Adrenal gland (tissue), 12 donors: ENCODE measurements around the gene HOXB2. TPM values are rescaled to one million over a fixed set of nuclear protein-coding genes. Genes with fewer than 3 reads are reported as not detected.

Experiments used
- DNase-seq, 7 donors: peaks; one replicate each; pipeline ENCODE4 v3.0.0-alpha.2; 2019 to 2020
- H3K27ac ChIP-seq, 5 donors: fragments of 200-600 bp; sonication (generic) in 4 of 5; 1 replicate in 3 of 5; 2 replicates in 2 of 5; pipeline versions ENCODE4 v1.5.1 to v1.8.0; 2016 to 2020; ENCODE audit warnings: mild to moderate bottlenecking in 1 of 5
- H3K27me3 ChIP-seq: fragments of 200-600 bp; 2 replicates; pipeline ENCODE4 v1.8.0; 2021
- H3K36me3 ChIP-seq, 2 donors: fragments of 200-600 bp; replicated peaks in 1 of 2; 1 replicate in 1 of 2; 2 replicates in 1 of 2; pipeline versions ENCODE4 v1.5.1 to v1.8.0; 2018 to 2022
- H3K4me1 ChIP-seq, 2 donors: fragments of 200-600 bp; replicated peaks in 1 of 2; 1 replicate in 1 of 2; 2 replicates in 1 of 2; pipeline versions ENCODE4 v1.5.1 to v1.8.0; 2018 to 2021
- H3K4me3 ChIP-seq, 4 donors: fragments of 200-600 bp; sonication (generic) in 3 of 4; one replicate each; pipeline ENCODE4 v1.5.1; 2016 to 2018
- H3K9me3 ChIP-seq, 3 donors: fragments of 200-600 bp; sonication (generic) in 1 of 3; replicated peaks in 1 of 3; 1 replicate in 2 of 3; 2 replicates in 1 of 3; pipeline versions ENCODE4 v1.5.1 to v1.8.0; 2016 to 2021
- CTCF ChIP-seq, 6 experiments: fragments of 450-650 bp in 4 of 6; fragments of 200-600 bp in 2 of 6; sonication (generic) in 1 of 6; IDR thresholded peaks; 1 replicate in 5 of 6; 2 replicates in 1 of 6; pipeline versions ENCODE4 v1.5.1 to v1.8.0; 2016 to 2021; ENCODE audit warnings: antibody characterized with exemption in 6 of 6, mild to moderate bottlenecking in 2 of 6, moderate library complexity in 1 of 6
- POLR2A ChIP-seq, 2 donors: fragments of 450-650 bp; IDR thresholded peaks; one replicate each; pipeline ENCODE4 v1.6.1; 2017; ENCODE audit warnings: antibody characterized with exemption in 2 of 2, mild to moderate bottlenecking in 2 of 2, moderate library complexity in 1 of 2
- WGBS, 4 donors: extraction: QIAGEN DNeasy Blood & Tissue Kit in 2 of 4; methylation state at CpG; one replicate each; pipeline versions ENCODE4 v1.1.5 to v1.1.7; 2013 to 2017; 5-methylcytosine and 5-hydroxymethylcytosine counted together
- intact Hi-C, 2 donors: fragments of 100-400 bp; cut with DNase I; formaldehyde crosslinking; loops; one replicate each; pipeline versions ENCODE4 v1.14.1 to v1.15.0; 2022 to 2023
- polyA plus RNA-seq, 3 donors: library from polyadenylated mRNA; stranded (reverse); fragments of 200-250 nt in 2 of 3; fragments of 350-450 nt in 1 of 3; fragmentation: Illumina TruSeq in 1 of 3; extraction: RNeasy Lipid Tissue Mini Kit (QIAGEN cat#74804) in 1 of 3; gene quantifications; one replicate each; pipeline ENCODE4 v1.2.3, GENCODE V29; 2013 to 2014
- total RNA-seq, 9 donors: library from RNA; depleted of rRNA in 4 of 9; stranded (reverse); fragments of >200 nt in 4 of 9; fragments of 120-200 nt in 1 of 9; fragmentation: NEBNext Ultra II Directional in 1 of 9; extraction: Animal tissue kit (Norgen Biotek cat#: 25700) in 1 of 9; gene quantifications; one replicate each; pipeline versions ENCODE4 v1.1.0 to v1.2.4, GENCODE V29; 2013 to 2023
- donor health status: healthy with polysubstance abuse.
- donor health status: Bipolar disorder and iron deficiency.
- donor health status: DM: yes; HTN: yes; CAD: no.
- donor health status: DM: no; HTN: no; CAD: no.
- donor health status: DM: no; HTN: no; CAD: no.
- donor health status: DM: yes; HTN: yes; CAD: no.

Gene HOXB2
- total and polyA plus RNA-seq, 12 donors, result 6.3 to 73.6 (median 27.5) TPM

- H3K27ac ChIP-seq, result peak overlapping the region in 3 of 5 donors; percentile 29 to 81 (median 71)
- intact Hi-C loops, result no loop called here
- H3K4me3 ChIP-seq, result peak overlapping the region in 1 of 4 donors; percentile 3
- peaks cover 0 to 38% of the 10 kb centered on the region in 2 donors for H3K4me1 ChIP-seq
- no peak for TF ChIP-seq POLR2A (IDR thresholded peaks at IDR 0.05)
- no peak for TF ChIP-seq CTCF (IDR thresholded peaks at IDR 0.05)
- H3K27me3 ChIP-seq, result no peaks in the 10 kb centered on the region
- H3K9me3 ChIP-seq, result no peaks in the 10 kb centered on the region
- WGBS, 4 donors, result 56 to 69% (median 59%) methylated on average over 26 of the region's 26 CpGs
- no peak for DNase-seq
- no peaks in the 10 kb centered on the region for H3K36me3 ChIP-seq
Observed at GRCh38 chr17:48571024-48571818, 26.3 kb upstream of the HOXB2 start.

- H3K27ac ChIP-seq, result peak overlapping the region in 3 of 5 donors; percentile 29 to 81 (median 71)
- peak overlapping the region in 1 of 4 donors; percentile 3 for H3K4me3 ChIP-seq
- no peaks in the 10 kb centered on the region for H3K36me3 ChIP-seq
- intact Hi-C loops, result no loop called here
- H3K9me3 ChIP-seq, result no peaks in the 10 kb centered on the region
- TF ChIP-seq CTCF (IDR thresholded peaks at IDR 0.05) (no peak), POLR2A (IDR thresholded peaks at IDR 0.05) (no peak)
- peaks cover 0 to 30% of the 10 kb centered on the region in 2 donors for H3K4me1 ChIP-seq
- H3K27me3 ChIP-seq, result no peaks in the 10 kb centered on the region
- DNase-seq, result peak in 1 of 7 donors; percentile 24
- WGBS, 4 donors, result 40 to 59% (median 54%) methylated on average over 14 to 19 of the region's 19 CpGs
Observed at GRCh38 chr17:48570325-48571023, 25.6 kb upstream of the HOXB2 start.

- no peak for TF ChIP-seq POLR2A (IDR thresholded peaks at IDR 0.05)
- TF ChIP-seq CTCF (IDR thresholded peaks at IDR 0.05), result no peak
- H3K4me3 ChIP-seq, result peak overlapping the region in 1 of 4 donors; percentile 3
- no peak for DNase-seq
- H3K27me3 ChIP-seq, result no peaks in the 10 kb centered on the region
- intact Hi-C loops, result no loop called here
- peak overlapping the region in 2 of 5 donors; percentile 71 to 81 for H3K27ac ChIP-seq
- H3K36me3 ChIP-seq, result no peaks in the 10 kb centered on the region
- H3K9me3 ChIP-seq, result no peaks in the 10 kb centered on the region
- H3K4me1 ChIP-seq, result peaks cover 0 to 23% of the 10 kb centered on the region in 2 donors
- 67 to 71% (median 67%) methylated on average over 6 of the region's 6 CpGs for WGBS, 4 donors
Observed at GRCh38 chr17:48569674-48570324, 24.9 kb upstream of the HOXB2 start.

GRCh38 chr17:48569240-48569582 lies 24.3 kb upstream of the HOXB2 start:
- DNase-seq, result no peak
- intact Hi-C loops, result no loop called here
- no peaks in the 10 kb centered on the region for H3K9me3 ChIP-seq
- no peak for TF ChIP-seq CTCF (IDR thresholded peaks at IDR 0.05)
- no peak for TF ChIP-seq POLR2A (IDR thresholded peaks at IDR 0.05)
- no peaks in the 10 kb centered on the region for H3K27me3 ChIP-seq
- peak overlapping the region in 2 of 5 donors; percentile 23 to 71 for H3K27ac ChIP-seq
- H3K4me3 ChIP-seq, result no peak overlapping the region
- H3K4me1 ChIP-seq, result peaks cover 0 to 19% of the 10 kb centered on the region in 2 donors
- 56 to 77% (median 62%) methylated on average over 3 of the region's 3 CpGs for WGBS, 4 donors
- no peaks in the 10 kb centered on the region for H3K36me3 ChIP-seq
